GM21737 (cell line): ENCODE data around the gene HTR6.

Experiments used
- ATAC-seq: cut with Tn5 transposase; IDR thresholded peaks from one replicate; pipeline ENCODE4 v1.9.1; 2021; ENCODE audit warnings: mild to moderate bottlenecking, moderate library complexity; ENCODE audit not compliant: unreplicated experiment

HTR6 gene

DNA sequence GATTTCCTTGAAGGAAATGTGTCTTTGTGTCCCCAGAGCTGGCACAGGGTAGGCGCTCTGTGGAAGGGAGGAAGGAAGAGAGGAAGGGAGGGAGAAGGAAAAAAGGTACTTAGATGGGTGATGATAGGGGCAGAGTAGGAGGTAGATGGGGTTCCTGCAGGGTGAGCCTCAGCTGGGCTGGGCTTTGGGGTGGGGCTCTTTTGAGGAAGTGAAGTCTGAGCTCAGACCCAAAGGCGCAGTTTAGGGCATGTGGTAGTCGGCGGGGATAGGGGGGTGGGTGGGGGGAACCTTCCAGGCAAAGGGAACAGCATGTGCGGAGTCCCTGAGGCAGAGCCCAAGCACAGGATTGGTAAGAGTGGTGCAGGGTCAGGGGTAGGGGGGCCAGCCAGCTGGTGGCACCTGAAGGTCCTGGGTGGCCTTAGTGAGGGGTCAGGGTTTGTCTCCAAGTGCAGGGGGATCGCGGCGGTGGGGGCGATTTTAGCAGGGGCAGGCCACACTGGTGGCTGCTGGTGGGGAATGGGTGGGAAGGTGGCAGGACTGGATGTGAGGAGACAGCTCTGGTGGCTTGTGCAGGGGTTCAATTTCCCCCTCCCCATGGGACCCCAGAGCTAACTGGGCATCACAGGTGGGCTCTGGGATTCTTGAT is 8.4 kb upstream of the HTR6 start:
- no peak for ATAC-seq

DNA sequence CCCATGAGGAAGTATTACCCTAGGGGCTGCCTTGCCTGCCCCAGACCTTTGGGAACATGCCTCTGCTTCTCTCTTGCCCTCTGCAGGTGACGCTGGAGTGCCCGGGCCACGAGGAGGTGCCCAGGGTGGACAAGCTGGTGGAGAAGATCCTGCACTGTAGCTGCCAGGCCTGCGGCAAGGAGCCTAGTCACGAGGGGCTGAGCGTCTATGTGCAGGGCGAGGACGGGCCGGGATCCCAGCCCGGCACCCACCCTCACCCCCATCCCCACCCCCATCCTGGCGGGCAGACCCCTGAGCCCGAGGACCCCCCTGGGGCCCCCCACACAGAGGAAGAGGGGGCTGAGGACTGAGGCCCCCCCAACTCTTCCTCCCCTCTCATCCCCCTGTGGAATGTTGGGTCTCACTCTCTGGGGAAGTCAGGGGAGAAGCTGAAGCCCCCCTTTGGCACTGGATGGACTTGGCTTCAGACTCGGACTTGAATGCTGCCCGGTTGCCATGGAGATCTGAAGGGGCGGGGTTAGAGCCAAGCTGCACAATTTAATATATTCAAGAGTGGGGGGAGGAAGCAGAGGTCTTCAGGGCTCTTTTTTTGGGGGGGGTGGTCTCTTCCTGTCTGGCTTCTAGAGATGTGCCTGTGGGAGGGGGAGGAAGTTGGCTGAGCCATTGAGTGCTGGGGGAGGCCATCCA is 7.8 kb upstream of the HTR6 start:
- ATAC-seq, result no peak

GRCh38 chr1:19657511-19657910 is 7.2 kb upstream of the HTR6 start:
- ATAC-seq, result no peak

DNA sequence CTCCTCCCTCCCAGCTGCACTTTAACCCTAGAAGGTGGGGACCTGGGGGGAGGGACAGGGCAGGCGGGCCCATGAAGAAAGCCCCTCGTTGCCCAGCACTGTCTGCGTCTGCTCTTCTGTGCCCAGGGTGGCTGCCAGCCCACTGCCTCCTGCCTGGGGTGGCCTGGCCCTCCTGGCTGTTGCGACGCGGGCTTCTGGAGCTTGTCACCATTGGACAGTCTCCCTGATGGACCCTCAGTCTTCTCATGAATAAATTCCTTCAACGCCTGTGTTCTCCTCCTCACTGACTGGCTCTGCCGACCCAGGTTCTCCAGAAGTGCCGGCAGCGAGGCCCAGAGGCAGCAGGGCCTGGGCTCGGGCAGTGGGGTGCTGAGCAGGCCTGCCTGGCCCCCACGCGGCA is 6.5 kb upstream of the HTR6 start:
- ATAC-seq, result no peak

- ATAC-seq, result no peak
These were observed 2.9 kb upstream of the HTR6 start for GRCh38 chr1:19661721-19662228.

GRCh38 chr1:19662313-19662712 is 2.4 kb upstream of the HTR6 start:
- no peak for ATAC-seq

GRCh38 chr1:19665186-19665495 is 466 bp downstream of the HTR6 start:
- no peak for ATAC-seq

DNA sequence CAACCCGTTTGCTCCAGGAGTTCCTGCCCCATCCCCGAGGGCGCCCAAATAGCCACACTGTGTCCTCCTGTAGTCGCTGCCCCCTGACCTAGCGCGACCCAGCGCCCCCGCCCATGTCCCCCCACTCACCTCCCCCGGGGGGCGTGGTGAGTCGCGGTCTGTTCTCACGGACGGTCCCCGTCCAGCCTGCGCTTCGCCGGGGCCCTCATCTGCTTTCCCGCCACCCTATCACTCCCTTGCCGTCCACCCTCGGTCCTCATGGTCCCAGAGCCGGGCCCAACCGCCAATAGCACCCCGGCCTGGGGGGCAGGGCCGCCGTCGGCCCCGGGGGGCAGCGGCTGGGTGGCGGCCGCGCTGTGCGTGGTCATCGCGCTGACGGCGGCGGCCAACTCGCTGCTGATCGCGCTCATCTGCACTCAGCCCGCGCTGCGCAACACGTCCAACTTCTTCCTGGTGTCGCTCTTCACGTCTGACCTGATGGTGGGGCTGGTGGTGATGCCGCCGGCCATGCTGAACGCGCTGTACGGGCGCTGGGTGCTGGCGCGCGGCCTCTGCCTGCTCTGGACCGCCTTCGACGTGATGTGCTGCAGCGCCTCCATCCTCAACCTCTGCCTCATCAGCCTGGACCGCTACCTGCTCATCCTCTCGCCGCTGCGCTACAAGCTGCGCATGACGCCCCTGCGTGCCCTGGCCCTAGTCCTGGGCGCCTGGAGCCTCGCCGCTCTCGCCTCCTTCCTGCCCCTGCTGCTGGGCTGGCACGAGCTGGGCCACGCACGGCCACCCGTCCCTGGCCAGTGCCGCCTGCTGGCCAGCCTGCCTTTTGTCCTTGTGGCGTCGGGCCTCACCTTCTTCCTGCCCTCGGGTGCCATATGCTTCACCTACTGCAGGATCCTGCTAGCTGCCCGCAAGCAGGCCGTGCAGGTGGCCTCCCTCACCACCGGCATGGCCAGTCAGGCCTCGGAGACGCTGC is 1.1 kb downstream of the HTR6 start:
- no peak for ATAC-seq

- no peak for ATAC-seq
These were observed 4.2 kb downstream of the HTR6 start for GRCh38 chr1:19668888-19669287.

GRCh38 chr1:19670787-19671186 is 6.1 kb downstream of the HTR6 start:
- no peak for ATAC-seq

DNA sequence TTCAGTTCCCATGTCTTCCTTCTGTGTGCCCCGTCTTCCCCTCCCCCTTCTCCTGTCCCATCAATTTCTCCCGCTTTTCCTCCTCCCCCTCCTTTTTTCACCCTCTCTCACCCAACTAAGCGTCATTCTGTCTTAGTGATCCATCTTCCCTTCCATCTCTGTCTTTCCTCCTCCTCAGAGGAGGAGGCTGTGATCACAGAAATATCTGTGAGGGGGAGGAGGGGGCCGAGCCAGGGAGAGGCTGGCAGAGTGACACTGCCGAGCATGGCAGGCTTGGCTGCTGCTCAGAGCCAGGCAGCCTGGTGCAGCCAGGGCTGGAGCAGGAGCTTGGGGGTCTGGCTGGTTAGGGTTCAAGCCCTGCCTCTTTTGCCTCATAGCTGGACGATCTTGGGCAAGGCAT is 7.6 kb downstream of the HTR6 start:
- ATAC-seq, result no peak

DNA sequence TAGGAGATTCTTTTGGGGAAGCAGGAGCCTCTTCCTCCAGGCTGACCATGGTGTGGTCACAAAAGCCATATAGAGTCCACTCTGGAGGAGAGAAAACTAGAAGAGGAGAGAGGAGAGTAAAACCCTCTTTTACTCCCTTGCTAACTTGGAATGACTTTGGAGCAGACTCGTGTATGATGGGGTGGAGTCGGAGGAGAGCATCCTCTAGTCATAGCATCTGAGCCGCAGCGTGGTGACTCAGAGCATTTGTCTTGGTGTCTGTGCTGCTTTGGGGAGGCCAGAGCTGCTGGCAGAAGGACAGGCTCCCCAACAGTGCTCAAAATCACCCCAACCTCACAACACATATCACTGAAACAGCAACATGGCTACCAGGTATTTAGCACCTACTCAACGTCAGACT is 11.1 kb downstream of the HTR6 start:
- ATAC-seq, result no peak

DNA sequence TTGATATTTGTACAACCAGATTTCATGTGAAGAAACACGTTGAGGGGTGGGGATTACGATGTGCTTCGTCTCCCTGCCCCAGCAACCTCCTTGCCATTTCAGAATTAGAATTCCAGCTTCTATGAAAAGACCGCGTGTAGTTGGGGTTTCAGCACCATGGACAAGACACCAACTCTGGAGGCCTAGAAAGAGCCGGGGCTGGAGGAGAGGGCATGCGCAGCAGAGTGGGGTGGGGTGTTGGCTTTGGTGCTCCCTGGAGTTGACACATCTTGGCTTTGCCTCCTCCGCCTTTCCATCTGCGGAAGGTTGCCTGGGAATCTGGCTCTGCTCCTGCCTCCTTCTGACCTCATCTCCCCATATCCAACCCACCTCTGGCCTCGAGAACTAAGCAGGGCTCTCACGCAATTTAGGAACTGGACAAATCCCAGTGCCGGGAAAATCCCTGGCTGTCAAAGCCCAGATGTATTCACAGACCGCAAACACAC is 11.8 kb downstream of the HTR6 start:
- ATAC-seq, result no peak

- ATAC-seq, result no peak
These were observed 13.8 kb downstream of the HTR6 start for GRCh38 chr1:19678493-19678892.

- ATAC-seq, result no peak
These were observed 14.3 kb downstream of the HTR6 start for GRCh38 chr1:19678931-19679453.

DNA sequence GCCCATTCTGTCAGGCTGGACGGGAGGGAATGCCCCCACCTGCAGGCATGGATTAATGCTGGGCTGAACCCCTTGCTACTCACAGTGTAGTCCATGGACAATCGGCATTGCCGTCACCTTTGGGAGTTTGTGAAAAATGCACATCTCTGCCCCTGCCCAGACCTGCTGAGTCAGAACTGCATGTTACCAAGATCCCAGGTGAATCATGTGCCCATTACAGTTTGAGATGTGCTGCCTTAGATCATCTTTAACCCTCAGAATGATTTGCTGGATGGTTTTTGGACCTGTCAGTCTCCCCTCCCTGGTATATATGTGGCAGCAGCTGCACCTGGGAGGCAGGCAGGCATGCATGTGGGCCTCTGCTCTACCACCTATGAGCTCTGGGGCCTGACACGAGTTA is 15.0 kb downstream of the HTR6 start:
- no peak for ATAC-seq

DNA sequence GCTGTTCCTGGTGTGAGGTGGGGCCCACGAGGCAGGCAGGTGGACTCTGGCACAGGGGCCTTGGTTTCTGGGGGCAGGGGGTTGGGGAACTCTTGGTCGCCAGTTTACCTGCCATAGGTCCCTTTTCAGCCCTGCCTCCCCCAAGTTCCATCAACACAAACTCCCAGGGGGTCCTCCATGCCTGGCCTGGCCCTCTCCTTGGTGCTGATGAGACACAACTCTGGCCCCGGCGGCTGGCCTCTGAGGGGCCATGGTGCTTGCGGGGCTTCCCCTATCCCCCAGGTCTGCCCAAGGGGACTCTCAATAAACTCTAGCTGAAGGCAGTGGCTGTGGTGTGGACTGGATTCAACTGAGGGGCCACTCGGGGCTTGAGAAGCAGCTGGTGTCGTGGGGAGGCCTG is 16.0 kb downstream of the HTR6 start:
- ATAC-seq, result no peak

GRCh38 chr1:19682257-19682656 is 17.6 kb downstream of the HTR6 start:
- no peak for ATAC-seq

- no peak for ATAC-seq
These were observed 18.2 kb downstream of the HTR6 start for GRCh38 chr1:19682901-19683300.

DNA sequence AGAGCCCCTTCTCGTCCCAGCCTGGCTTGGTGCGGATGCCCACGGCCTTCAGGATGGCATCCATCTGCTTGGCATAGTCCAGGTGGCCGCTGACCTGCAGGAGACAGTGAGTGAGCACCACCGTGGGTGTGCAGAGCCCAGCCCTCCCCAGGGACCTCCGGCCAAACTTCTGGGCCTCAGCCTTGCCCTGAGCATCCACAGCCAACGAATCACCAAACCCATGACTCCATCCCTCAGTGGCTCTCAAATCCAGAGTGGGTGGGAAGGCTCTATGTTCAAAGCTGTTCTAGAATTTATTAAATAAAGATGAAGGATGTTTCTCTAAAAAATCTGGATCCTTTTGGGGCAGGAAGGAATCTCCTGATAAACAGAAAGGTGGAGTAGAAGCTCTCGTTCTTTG is 18.7 kb downstream of the HTR6 start:
- no peak for ATAC-seq

DNA sequence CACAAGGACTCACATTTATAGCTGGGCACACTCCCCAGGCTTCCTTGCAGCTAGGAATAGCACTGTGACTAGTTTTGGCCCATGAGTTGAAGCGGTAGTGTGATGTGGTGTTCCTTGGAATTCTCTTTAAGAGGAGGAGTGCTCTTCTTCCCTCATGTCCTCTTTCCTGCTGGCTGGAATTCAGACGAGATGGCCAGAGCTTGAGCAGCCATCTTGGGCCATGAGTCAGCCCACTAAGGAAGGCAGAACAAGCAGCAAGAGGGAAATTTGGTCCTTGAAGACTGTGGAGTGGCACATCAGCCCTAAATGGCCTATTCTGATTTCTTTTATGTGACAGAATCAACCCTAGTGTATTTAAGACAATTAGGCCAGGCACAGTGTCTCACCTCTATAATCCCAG is 20.0 kb downstream of the HTR6 start:
- ATAC-seq, result no peak
